ENCODE results near the gene PIK3CD. TPM values are rescaled to one million over a fixed set of nuclear protein-coding genes. Genes with fewer than 3 reads are reported as not detected.
A peak's percentile ranks its signal among the peaks of the same experiment; 100 is the strongest.

The PIK3CD gene
- total RNA-seq, 1 experiment from 2014 or later, result 4.5 TPM

GRCh38 chr1:9696793-9697192 lies 45.3 kb downstream of the PIK3CD start:
- no peak for DNase-seq
- H3K4me2 ChIP-seq (ENCODE audit: low read length), result no peak overlapping the region
- no peaks in the 10 kb centered on the region for H3K27me3 ChIP-seq (ENCODE audit: low read length)
- intact Hi-C loops (cut with micrococcal nuclease), result no loop called here
- BruUV-seq (replicated peaks), result no TSS peak
- ATAC-seq, result no peak
- peaks cover 23% of the 10 kb centered on the region for H3K4me1 ChIP-seq (ENCODE audit: insufficient read depth, low read length)
- H3F3A ChIP-seq (ENCODE audit: low read length, unreplicated experiment), result no peaks in the 10 kb centered on the region
- H3K9me2 ChIP-seq (replicated peaks; ENCODE audit: low read length), result no peaks in the 10 kb centered on the region
- no peak overlapping the region for H3K4me3 ChIP-seq (ENCODE audit: low read length)
- no peaks in the 10 kb centered on the region for H4K20me1 ChIP-seq (ENCODE audit: low read length)
- no peaks in the 10 kb centered on the region for H3K79me2 ChIP-seq (ENCODE audit: low read length)
- H3K36me3 ChIP-seq (ENCODE audit: low read depth, low read length), result no peaks in the 10 kb centered on the region
- TF ChIP-seq EZH2phosphoT487 (IDR thresholded peaks at IDR 0.05; ENCODE audit: borderline replicate concordance, low read length), result no peak
- TF ChIP-seq EZH2 (IDR thresholded peaks at IDR 0.05; ENCODE audit: low read length, unreplicated experiment), result no peak
- TF ChIP-seq CTCF (conservative IDR thresholded peaks at IDR 0.05; ENCODE audit: low read depth, low read length), result no peak
- ChIA-PET CTCF (no interaction called here), POLR2A (ENCODE audit: unreplicated experiment) (no interaction called here)
- no peaks in the 10 kb centered on the region for H3K9me3 ChIP-seq (ENCODE audit: low read length)
- H3K9ac ChIP-seq (ENCODE audit: low read length), result no peak overlapping the region
- H3K27ac ChIP-seq (ENCODE audit: low read length), result no peak overlapping the region
- no peak overlapping the region for H2AFZ ChIP-seq (ENCODE audit: low read length)

GRCh38 chr1:9699361-9699760 lies 47.8 kb downstream of the PIK3CD start:
- no TSS peak for BruUV-seq (replicated peaks)
- no peaks in the 10 kb centered on the region for H3K9me3 ChIP-seq (ENCODE audit: low read length)
- H2AFZ ChIP-seq (ENCODE audit: low read length), result no peak overlapping the region
- H3K4me2 ChIP-seq (ENCODE audit: low read length), result no peak overlapping the region
- no peak overlapping the region for H3K9ac ChIP-seq (ENCODE audit: low read length)
- DNase-seq, result peak; percentile 22
- H3K4me3 ChIP-seq (ENCODE audit: low read length), result no peak overlapping the region
- no peak for TF ChIP-seq EZH2phosphoT487 (IDR thresholded peaks at IDR 0.05; ENCODE audit: borderline replicate concordance, low read length)
- no peak for TF ChIP-seq EZH2 (IDR thresholded peaks at IDR 0.05; ENCODE audit: low read length, unreplicated experiment)
- no peak for TF ChIP-seq CTCF (conservative IDR thresholded peaks at IDR 0.05; ENCODE audit: low read depth, low read length)
- H3F3A ChIP-seq (ENCODE audit: low read length, unreplicated experiment), result no peaks in the 10 kb centered on the region
- H3K9me2 ChIP-seq (replicated peaks; ENCODE audit: low read length), result no peaks in the 10 kb centered on the region
- peaks cover 23% of the 10 kb centered on the region for H3K4me1 ChIP-seq (ENCODE audit: insufficient read depth, low read length)
- H3K36me3 ChIP-seq (ENCODE audit: low read depth, low read length), result no peaks in the 10 kb centered on the region
- CTCF ChIA-PET, result no interaction called here
- H3K79me2 ChIP-seq (ENCODE audit: low read length), result no peaks in the 10 kb centered on the region
- intact Hi-C loops (cut with micrococcal nuclease), result no loop called here
- no peaks in the 10 kb centered on the region for H4K20me1 ChIP-seq (ENCODE audit: low read length)
- H3K27ac ChIP-seq (ENCODE audit: low read length), result 0 out of 2 replicates have a peak overlapping the region, but pooled peaks have one; percentile 61
- ATAC-seq, result no peak
- no peaks in the 10 kb centered on the region for H3K27me3 ChIP-seq (ENCODE audit: low read length)
- POLR2A ChIA-PET (ENCODE audit: unreplicated experiment), result no interaction called here

- Histone ChIP-seq H3K9me3 (ENCODE audit: low read length) (no peaks in the 10 kb centered on the region), H3K4me3 (ENCODE audit: low read length) (peak overlapping the region; percentile 9; the same call in 1 of the 2 replicates), H3K36me3 (ENCODE audit: low read depth, low read length) (no peaks in the 10 kb centered on the region), H3K27ac (ENCODE audit: low read length) (peak overlapping the region; percentile 61), H3K4me2 (ENCODE audit: low read length) (peak overlapping the region; percentile 83), H3F3A (ENCODE audit: low read length, unreplicated experiment) (no peaks in the 10 kb centered on the region), H3K27me3 (ENCODE audit: low read length) (no peaks in the 10 kb centered on the region), H2AFZ (ENCODE audit: low read length) (peak overlapping the region; percentile 80), H3K9ac (ENCODE audit: low read length) (no peak overlapping the region; the same call in 1 of the 2 replicates), H3K9me2 (replicated peaks; ENCODE audit: low read length) (no peaks in the 10 kb centered on the region), H3K79me2 (ENCODE audit: low read length) (no peaks in the 10 kb centered on the region), H3K4me1 (ENCODE audit: insufficient read depth, low read length) (peaks cover 29% of the 10 kb centered on the region), H4K20me1 (ENCODE audit: low read length) (no peaks in the 10 kb centered on the region)
- CTCF ChIA-PET, result interaction anchor here (0.6 kb wide), 1 partner anchor 111 kb away, joined by 4 read pairs; no protein-coding TSS in a partner anchor
- intact Hi-C loops (cut with micrococcal nuclease), result loop anchor here (1.0 kb wide), 1 partner anchor 73 kb away; no protein-coding TSS in a partner anchor
- POLR2A ChIA-PET (ENCODE audit: unreplicated experiment), result no interaction called here
- no peak for TF ChIP-seq EZH2 (IDR thresholded peaks at IDR 0.05; ENCODE audit: low read length, unreplicated experiment)
- TF ChIP-seq CTCF (conservative IDR thresholded peaks at IDR 0.05; ENCODE audit: low read depth, low read length), result no peak
- TF ChIP-seq EZH2phosphoT487 (IDR thresholded peaks at IDR 0.05; ENCODE audit: borderline replicate concordance, low read length), result no peak
- BruUV-seq (replicated peaks), result no TSS peak
- ATAC-seq, result peak; percentile 95
- peak; percentile 93 for DNase-seq
Measured at GRCh38 chr1:9700340-9700739, 48.8 kb downstream of the PIK3CD start.
